Left cardiac atrium (tissue), 4 donors: ENCODE measurements around the gene SETD7. TPM values are rescaled to one million over a fixed set of nuclear protein-coding genes. Genes with fewer than 3 reads are reported as not detected.

ENCODE experiments used
- ATAC-seq, 2 donors: fragments of 200-7000 bp; cut with Tn5 transposase; one replicate each; pipeline ENCODE4 v1.9.1; 2020; ENCODE audit warnings: mild to moderate bottlenecking in 2 of 2, moderate library complexity in 2 of 2
- DNase-seq: peaks from one replicate; pipeline ENCODE4 v3.0.0-alpha.2; 2020
- intact Hi-C, 2 donors: fragments of 100-400 bp; cut with DNase I; formaldehyde crosslinking; loops; one replicate each; pipeline versions ENCODE4 v1.14.1 to v1.15.1; 2022 to 2023
- total RNA-seq, 2 donors: library from RNA; stranded (reverse); fragmentation: NEBNext Ultra II Directional; extraction: Animal tissue kit (Norgen Biotek cat#: 25700); gene quantifications; one replicate each; pipeline ENCODE4 v1.2.1, GENCODE V29; 2021
- donor health status: DM: no; HTN: yes; CAD: no.
- donor health status: DM: no; HTN: yes; CAD: no; lungs with severe emphysema.
- donor health status: DM: yes; HTN: yes; CAD: no.
- donor health status: Dilated cardiomyopathy.

SETD7 gene
- total RNA-seq, 2 donors from 2014 or later: 51.6 to 52.1 TPM

DNA sequence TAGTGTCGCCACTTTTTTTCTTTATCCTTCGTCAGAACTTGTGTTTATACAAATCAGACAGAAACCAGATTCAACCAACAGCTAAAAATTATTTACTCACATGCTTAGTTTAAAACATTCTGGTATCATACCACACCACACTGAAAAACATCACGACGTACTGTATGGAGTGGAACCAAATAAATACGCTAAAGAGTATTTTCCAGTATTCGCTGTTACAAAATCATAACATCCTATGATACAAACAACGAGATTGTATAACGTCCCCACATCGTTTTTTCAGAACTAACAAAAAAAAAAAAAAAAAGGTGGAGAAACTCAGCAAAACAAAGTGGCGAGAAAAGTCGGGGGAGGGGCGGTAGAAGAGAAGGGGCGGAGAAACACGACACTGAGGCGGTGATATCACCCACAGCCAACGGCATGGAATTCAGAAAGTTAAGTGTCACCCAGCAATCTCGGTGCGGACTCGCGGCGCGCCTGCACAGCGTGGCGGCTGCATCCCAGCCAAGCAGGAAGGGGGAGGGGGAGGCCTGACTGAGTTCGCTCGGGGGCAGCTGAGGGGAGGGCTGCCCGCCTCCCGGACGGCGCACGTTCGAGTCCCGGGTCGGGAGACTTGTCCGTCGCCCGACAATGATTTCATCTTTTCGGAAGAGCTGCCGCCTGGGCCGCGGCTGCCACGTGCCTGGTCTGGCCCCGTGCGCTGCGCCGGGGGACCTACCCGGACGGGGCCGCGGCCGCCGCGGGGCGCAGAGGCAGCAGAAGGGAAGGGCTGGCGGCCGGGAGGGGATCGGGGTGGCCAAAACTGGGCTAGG lies 920 bp downstream of the SETD7 start:
- intact Hi-C loops: no loop called here
- ATAC-seq (peak; percentile 78), DNase-seq (peak; percentile 92)

DNA sequence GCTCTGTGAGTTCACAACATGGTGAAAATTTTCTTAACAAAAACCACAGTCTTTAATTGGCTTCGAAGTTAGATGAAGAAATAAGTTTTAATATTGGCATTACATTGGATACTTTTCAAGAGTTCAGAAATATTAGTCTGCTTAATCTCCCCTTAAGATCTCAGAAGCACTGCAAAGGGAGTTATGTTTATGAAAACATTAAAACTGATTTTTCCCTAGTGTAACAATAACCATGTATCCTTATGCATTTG lies 1.5 kb downstream of the SETD7 start:
- no peak for ATAC-seq
- intact Hi-C loops: no loop called here
- no peak for DNase-seq

DNA sequence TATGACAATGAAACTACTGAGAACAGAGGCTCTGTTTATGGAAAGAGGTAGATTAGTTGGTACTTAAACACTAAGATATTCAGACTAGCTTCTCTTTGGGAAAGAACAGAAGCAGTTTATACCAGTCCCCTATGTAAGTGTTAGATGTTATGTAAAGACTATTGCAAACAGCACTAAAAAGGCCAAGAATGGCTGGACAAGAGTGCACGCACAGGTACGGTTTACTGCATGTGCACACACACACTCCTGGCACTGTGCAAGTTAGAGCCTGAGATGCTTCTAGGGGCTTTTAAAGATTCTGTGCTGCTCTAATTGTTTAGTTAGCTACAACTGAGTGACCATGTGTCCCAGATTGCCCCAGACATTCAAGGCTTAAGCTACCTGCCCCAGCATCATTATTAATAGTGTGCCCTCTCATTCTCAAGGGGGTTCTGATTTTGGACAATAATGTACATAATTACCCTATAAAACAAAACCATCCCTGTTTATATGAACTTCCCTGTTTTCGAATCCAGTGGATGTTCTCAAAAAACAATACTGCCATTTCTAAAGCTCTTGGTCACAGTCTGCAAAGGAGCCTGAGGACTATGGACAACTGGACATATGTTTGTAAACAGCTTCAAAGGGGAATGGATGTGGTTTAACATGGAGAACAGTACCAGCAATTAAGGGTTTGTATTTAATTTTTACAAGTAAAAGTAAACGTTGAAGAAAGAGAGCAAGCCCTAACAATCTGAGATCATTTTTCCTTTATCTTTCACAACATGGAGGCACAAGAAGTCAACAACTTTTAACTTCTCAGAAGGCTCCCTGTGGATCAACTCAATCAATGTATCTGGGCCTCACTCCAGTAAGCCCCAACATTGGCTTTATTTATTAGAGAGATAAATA lies 2.0 kb downstream of the SETD7 start:
- intact Hi-C loops: no loop called here
- ATAC-seq: no peak
- no peak for DNase-seq

DNA sequence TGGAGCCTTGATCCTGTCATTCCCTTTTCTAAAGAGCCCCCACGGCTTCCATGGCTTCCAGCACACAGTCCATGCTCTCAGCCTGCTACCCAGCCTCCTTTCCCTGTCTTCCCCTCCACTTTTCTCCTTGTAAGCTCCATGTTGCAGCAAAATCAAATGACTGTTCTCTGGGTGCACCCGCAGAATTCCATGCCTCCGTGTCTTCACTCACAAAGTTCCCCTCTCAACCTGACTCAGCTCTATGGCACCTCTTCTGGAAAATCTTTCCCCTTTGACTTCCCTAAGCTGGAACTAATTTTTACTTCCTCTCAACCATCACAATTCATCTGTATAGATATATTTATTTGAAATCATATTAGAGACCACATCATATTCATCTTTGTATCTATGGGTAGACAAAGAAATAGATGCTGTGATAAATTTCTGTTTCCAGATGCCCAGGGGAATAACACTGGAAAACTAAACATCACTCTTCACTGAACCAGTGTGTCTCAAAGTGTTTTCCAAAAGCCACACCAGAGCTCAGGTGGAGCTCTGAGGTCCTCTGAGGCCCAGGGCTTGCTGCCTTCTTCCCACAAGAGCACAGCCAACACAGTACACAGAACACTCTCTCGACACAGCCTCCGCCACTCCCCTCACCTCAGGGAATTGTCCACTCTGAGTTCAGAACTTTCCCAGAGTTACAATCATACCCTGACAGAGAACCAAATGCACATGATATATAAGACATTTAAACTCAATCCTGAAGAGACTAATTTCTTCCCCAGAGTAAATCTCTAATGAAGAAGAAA lies 3.3 kb downstream of the SETD7 start:
- no peak for ATAC-seq
- no peak for DNase-seq
- intact Hi-C loops: no loop called here

DNA sequence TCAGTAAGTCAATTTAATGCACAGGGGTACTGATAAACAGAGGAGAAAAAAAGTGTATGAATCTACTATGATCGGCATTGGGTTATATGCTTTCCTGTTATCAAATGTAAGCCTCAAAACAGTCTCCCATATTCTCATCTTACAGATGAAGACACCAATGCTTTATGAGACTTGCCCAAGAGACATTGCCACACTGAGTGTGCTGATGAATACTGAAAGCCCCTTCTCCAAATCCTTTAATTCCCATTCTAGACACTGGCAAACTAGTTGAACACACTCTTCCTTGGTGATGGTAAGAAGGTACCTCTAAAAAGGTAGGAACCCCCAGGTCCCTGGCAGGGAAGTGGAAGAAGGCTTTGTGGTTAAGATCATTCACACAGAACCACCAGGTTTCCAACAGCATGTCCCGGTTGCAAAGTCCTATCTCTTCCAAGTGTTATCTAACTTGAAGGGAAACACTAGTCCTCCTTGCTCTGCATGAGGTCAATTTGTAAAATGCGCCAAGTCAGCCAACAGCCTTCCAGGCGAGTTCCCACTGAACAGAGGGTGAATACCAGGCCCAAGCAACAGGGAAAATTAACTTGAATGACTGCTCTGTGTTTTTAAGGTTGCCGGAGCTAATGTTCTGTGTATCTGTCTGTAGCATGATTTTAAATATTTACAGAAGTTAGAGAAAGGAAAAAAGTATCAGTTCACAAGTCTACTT lies 5.1 kb downstream of the SETD7 start:
- peak; percentile 43 for DNase-seq
- intact Hi-C loops: no loop called here
- peak in 1 of 2 donors; percentile 16 for ATAC-seq

DNA sequence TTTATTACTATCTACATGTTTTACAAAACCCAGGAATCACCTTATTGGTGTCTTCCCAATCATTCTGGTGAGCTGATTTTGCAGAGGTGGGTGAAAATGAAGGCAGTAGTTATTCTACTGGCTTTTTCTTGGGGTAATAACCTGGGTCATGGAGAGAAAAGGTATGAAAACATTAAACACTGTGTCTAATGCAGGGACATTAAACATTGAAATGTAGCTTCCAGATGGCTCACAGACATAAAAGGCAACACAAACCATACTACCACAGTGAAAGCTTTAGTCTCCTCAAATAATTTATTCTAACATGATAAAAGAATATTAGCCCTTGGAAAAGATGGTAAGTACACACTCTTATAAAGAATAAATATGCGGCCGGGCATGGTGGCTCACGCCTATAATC lies 8.0 kb downstream of the SETD7 start:
- DNase-seq: no peak
- ATAC-seq: no peak
- intact Hi-C loops: no loop called here

DNA sequence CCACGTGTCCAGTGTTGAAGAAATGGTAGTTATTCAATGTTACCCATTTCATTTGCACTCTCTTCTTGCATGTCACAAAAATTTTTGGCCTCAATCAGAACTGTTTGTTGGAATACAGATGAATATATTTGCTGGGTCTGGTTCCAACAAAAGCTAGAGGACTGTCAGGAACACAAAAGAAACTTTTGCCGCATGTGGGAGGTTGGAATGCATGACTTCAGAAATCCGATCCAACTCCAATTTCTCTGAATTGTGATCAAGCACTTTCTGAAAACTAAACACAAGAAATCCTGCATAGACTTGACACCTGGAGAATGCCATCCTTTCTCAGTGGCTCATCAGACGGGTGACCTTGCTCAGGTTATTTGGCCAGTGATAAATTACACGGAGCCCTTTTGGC lies 15.4 kb downstream of the SETD7 start:
- ATAC-seq (no peak), DNase-seq (no peak)
- intact Hi-C loops: no loop called here

DNA sequence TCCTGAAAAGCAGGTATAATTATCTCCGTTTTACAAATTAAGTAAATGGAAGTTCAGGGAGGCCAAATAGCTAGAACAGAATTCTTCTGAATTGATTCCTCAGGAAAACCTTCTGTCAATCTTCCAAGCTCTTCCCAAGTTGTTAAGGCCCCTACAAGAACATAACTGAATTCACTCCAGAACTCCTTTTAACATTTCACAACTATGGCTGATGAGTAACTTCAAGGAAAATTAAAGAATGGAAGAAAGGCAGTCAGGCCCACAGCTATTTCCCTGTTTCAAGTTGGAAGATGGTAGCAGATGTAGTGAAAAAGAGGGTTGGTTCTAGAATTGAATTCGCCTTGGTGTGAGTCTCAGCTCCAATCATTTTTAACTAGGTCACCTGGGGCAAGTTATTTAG lies 15.9 kb downstream of the SETD7 start:
- ATAC-seq (no peak), DNase-seq (no peak)
- intact Hi-C loops: no loop called here

DNA sequence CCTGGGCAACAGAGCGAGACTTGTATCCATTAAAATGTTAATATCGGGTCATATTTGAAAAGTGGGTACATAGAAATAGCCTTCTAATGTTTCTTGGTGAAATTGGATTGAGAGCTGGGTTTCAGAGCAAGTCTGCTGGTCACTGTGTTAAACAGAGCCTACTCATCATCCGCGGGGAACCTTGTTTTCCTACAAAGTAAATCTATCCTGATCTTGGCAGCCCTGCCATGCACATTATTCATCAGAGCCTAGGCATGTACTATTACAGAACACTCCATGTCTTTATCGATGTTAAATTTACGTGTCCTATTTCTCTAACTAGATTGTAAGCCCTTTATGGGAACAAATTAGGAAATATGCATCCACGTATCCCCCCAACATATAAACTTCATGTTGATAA lies 18.7 kb downstream of the SETD7 start:
- ATAC-seq: no peak
- intact Hi-C loops: no loop called here
- no peak for DNase-seq

DNA sequence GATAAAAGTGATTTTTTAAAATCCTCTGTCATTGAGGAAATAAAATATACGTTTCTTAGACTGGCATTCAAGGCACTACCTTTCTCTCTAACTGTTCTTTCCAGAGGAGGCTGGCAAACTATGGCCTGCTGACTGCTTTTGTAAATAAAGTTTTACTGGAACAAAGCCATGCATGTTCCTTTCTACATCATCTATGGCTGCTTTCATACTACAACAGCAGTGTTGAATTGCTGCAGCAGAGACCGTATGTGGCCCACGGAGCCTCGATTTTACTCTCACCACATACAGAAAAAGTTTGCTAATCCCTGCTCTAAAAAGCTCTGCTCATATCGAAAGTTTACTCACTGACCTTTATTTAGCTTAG lies 20.2 kb downstream of the SETD7 start:
- DNase-seq (no peak), ATAC-seq (no peak)
- intact Hi-C loops: no loop called here

DNA sequence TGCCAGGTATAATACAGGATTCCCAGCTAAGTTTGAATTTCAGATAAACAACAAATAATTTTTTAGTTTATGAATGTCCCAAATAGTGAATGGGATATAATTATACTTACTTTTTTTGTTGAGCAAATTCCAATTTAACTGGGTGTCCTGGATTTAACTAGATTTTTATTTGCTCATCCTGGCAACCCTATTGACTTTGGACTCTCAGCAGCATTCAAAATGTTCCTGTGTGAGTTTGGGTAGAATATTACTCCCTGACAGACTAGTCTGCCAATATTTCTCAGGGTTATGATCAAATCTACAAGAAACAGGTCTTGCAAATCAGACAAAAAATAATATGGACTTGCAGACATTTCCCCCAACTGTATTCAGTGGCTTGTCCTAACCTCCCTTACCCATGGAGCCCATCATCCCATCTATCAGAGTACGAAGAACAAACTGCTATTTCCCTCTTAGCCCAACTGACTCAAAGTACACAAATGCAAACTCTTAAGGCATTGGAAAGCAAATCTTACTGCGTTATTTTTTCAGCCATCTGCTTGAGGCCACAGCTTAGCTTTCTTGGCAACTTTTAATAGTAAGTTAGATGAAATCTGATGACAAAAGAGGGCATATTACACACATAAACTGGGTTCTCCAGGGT lies 20.7 kb downstream of the SETD7 start:
- no peak for DNase-seq
- no peak for ATAC-seq
- intact Hi-C loops: no loop called here

DNA sequence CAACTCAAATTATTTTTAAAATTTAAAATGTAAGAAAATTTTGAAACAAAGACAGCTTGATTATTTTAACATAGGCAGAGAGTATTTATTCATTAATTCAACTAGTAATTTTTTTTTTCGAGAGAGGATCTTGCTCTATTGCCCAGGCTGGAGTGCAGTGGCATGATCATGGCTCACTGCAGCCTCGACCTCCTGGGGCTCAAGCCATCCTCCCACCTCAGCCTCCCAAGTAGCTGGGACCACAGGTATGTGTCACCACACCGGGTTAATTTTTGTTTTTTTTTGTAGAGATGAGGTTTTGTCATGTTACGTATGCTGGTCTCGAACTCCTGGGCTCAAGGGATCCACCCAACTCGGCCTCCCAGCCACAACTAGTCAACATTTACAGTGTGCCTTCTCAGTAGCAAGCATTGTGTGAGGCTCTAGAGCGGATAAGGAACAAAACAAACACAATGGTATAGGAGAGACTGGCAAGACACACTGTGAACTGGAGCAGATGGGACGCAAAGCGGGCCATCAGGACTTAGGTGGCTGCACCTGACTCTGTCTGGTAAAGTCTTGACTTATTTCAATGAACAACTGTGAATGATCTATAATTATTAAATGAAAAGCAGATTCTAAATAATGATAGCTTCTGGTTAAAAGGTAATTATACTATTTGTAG lies 21.6 kb downstream of the SETD7 start:
- DNase-seq: no peak
- ATAC-seq: no peak
- intact Hi-C loops: no loop called here

DNA sequence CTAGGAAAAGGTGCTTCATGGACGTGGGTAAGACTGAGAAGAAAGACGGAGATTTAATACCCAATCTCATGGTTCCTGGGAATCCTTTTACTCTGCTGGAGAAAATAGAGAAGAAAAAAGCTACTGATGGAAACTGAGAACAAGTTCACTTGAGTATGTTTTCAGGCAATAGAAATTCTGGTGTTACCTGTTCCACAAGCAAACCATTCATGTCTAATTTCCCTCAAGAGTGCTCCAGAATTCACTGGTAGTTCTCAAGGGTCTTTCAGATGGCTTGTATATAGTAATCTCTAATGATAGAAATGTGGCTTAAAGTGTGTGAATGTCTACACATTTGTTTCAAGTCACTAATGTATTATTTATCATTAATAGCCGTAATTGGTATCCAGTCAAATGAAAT lies 22.5 kb downstream of the SETD7 start:
- DNase-seq (no peak), ATAC-seq (no peak)
- intact Hi-C loops: no loop called here

DNA sequence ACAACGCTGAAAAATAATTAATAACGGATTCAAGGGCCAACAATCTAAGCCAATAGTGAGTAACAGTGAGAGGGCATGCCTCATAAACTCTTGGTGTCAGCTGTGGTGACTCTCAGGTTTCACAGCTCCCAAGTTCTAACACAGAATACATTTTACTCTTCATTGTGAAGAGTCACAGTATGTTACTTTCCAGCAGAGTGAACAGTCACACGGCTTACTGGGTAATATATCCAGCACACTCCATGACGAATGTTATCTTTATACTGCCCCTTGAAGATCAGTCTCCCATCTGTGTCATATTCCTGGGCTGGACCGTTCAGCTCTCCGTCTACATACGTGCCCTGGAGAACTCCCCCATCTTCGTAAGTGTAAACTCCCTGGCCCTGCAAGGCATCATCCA lies 23.1 kb downstream of the SETD7 start:
- intact Hi-C loops: no loop called here
- DNase-seq (no peak), ATAC-seq (no peak)

DNA sequence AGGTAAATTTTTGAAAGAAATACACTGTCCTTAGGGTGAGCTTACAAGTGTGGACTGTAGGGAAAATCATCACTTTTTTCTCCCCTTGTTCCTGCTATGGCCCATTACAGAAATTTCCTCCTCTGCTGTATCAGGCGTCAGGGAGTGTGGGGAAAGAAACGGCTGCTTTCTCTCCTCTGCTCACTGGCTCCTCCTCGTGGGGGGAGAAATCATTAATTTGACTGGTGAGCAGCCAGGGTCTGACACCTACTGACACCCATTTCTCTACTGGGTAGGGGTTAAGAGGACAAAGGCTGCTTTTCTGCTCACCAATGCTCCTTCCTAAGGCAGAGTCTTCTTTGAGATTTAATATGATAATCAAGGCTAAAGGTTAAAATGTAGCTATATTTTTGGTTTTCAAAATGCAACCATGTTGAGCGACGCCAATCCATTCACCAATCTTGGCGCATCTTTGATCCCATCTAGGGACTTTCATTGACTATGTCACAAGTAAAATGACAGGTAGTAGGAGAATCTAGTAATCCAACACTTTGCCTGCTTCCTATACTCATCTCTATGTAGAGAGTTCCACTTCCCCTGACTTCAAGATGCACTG lies 25.1 kb downstream of the SETD7 start:
- peak; percentile 46 for DNase-seq
- intact Hi-C loops: no loop called here
- peak; percentile 53 to 69 for ATAC-seq

DNA sequence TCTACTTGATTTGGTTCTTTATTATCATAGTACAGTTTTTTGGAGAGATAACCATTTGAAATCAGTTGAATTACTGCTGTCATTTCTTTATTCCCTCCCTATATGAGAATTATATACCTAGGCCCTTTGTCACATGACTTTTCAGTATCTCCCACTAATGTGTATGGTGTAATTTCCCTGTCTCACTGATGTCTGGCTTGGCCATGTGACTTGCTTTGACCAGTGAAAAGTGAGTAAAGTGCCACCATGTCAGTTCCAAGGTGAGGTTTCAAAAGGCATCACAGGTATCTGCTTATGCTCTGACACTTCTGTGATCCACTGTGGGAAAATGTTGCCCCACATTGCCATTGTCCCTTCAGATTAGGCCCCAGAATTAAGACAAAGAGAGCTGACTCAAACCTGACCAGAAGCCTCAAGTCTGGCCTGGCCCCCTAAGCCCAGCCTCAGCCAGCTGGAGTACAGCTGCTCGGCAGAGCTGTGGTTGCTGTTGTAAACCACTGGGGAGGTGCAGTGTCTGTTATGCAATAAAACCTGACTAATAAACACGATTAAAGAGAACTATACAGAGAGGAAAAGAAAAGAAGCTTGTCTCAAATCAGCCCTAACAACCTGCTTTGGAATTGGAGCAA lies 27.5 kb downstream of the SETD7 start:
- ATAC-seq: peak; percentile 84 to 93

DNA sequence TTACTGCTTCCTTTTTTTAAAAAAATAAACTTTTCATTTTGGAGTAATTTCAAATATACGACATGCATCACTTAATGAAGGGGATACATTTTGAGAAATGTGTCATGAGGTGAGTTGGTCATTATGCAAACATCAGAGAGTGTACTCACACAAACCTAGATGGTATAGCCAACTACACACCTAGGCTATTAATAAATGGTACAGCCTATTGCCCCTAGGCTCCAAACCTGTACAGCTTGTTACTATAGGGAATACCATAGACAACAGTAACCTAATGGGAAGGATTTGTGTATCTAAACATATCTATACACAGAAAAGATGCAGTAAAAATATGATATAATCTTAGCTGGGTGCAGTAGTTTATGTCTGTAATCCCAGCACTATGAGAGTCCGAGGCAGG lies 29.1 kb downstream of the SETD7 start:
- intact Hi-C loops: no loop called here
- DNase-seq (no peak), ATAC-seq (no peak)

More for the DNA sequence above, 27.5 kb downstream of the SETD7 start:
- DNase-seq: peak; percentile 67
- intact Hi-C loops: no loop called here

DNA sequence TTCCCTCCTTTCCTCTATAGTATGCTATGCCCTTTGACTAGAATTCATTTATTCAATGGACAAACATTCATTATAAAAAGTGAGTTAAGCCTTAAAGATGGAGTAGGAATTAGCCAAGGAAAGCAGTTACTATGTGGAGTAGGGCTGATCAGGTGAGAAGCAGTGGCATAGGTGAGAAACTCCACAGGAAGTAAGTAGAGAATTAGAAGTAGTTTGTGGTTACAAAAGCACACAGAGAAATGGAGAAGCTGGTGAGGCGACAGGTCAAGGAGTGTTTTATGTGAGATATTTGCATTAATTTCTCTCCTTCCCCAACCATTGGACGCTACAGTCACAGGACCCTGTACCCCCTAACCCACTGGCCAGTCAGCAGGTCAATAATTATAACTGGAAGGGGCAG lies 30.6 kb downstream of the SETD7 start:
- ATAC-seq: no peak
- intact Hi-C loops: no loop called here
- no peak for DNase-seq
